Mucosa of rectum (tissue), 2 donors: ENCODE measurements around the gene SLC46A2.

ENCODE experiments used
- H3K27ac ChIP-seq, 2 donors: one replicate each; pipeline ENCODE4 v1.7.0; 2013; ENCODE audit warnings: inconsistent platforms in 2 of 2, low read depth in 2 of 2, low read length in 2 of 2
- H3K27me3 ChIP-seq, 2 donors: one replicate each; pipeline ENCODE4 v1.7.0; 2013; ENCODE audit warnings: low read length in 2 of 2; ENCODE audit not compliant: control insufficient read depth in 2 of 2, insufficient read depth in 2 of 2
- H3K36me3 ChIP-seq, 2 donors: one replicate each; pipeline ENCODE4 v1.7.0; 2013; ENCODE audit warnings: low read length in 2 of 2; ENCODE audit not compliant: control insufficient read depth in 2 of 2, insufficient read depth in 2 of 2
- H3K4me1 ChIP-seq, 2 donors: one replicate each; pipeline ENCODE4 v1.7.0; 2013; ENCODE audit warnings: low read length in 2 of 2, mild to moderate bottlenecking in 1 of 2; ENCODE audit not compliant: control insufficient read depth in 2 of 2, insufficient read depth in 2 of 2
- H3K4me3 ChIP-seq, 2 donors: one replicate each; pipeline ENCODE4 v1.7.0; 2013; ENCODE audit warnings: low read length in 2 of 2
- H3K9ac ChIP-seq, 2 donors: one replicate each; pipeline ENCODE4 v1.7.0; 2013; ENCODE audit warnings: low read length in 2 of 2, low read depth in 1 of 2, mild to moderate bottlenecking in 1 of 2
- H3K9me3 ChIP-seq, 2 donors: one replicate each; pipeline ENCODE4 v1.7.0; 2013; ENCODE audit warnings: low read length in 2 of 2; ENCODE audit not compliant: control insufficient read depth in 2 of 2
- donor health status: healthy.
- donor health status: Normal muscosa, but diverticular disease.

SLC46A2 gene

GRCh38 chr9:112887381-112887780 is 3.3 kb downstream of the SLC46A2 start:
- H3K9me3 ChIP-seq = no peaks in the 10 kb centered on the region
- no peaks in the 10 kb centered on the region for H3K36me3 ChIP-seq
- no peak overlapping the region for H3K4me3 ChIP-seq
- no peak overlapping the region for H3K9ac ChIP-seq
- H3K27me3 ChIP-seq = peaks cover 12% of the 10 kb centered on the region in 2 donors
- no peak overlapping the region for H3K27ac ChIP-seq
- H3K4me1 ChIP-seq = peaks cover 0 to 3% of the 10 kb centered on the region in 2 donors

DNA sequence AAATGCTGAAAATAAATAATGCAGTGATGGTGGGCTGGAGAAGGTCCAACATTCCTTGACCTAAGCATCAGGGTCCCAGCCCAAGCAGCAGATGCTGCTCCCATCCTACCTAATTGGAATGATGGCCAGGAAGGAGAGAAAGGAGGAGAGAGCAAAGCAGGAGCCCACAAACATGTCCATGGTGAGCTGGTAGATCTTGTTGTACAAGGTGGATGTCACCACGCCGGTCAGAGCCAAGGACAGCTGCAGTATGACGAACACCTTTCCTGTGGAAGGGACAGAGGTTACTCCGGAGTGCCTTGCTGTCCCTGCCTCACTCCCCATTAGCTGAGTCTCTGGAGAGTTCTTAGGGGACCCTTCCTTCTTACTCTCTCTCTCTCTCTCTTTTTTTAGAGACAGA is 4.3 kb downstream of the SLC46A2 start:
- H3K27me3 ChIP-seq = peaks cover 9 to 12% of the 10 kb centered on the region in 2 donors
- H3K4me1 ChIP-seq = peaks cover 0 to 3% of the 10 kb centered on the region in 2 donors
- H3K4me3 ChIP-seq = no peak overlapping the region
- no peak overlapping the region for H3K9ac ChIP-seq
- H3K27ac ChIP-seq = no peak overlapping the region
- no peaks in the 10 kb centered on the region for H3K9me3 ChIP-seq
- no peaks in the 10 kb centered on the region for H3K36me3 ChIP-seq

DNA sequence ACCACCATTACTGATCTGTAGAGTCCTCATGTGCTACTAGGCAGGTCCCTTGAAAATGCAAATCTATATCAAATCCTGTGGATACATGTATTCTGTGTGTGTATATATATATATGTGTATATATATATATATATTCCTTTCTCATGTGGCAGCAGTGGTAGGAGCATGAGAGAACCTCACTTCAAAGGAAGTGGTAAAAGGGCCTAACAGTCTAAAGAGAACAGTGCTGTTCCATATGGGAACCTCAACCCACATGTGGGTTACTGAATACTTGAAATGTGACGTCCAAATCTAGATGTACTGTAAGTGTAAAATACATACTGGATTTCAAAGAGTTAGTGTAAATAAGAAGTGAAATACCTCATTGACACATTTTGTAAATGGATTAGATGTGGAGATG is 5.4 kb downstream of the SLC46A2 start:
- H3K4me3 ChIP-seq = no peak overlapping the region

DNA sequence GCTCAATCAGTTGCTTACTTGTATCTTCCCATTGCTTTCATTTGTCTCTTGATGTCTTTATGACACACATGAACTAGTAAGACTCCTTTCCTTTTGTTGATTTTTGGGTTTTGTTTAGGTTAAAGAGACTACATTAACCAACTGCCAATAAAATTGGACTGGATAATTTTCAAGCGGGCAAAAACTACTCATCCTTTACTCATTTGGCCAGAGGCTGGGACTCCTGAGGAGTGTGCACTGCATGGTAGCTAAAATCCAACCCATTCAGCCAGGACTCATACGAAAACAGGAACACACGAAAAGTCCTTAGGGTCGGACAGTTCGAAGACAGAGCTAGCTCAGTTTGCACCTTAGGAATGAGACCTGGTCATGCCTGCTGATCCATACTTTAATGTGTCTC is 6.0 kb downstream of the SLC46A2 start:
- H3K27ac ChIP-seq = no peak overlapping the region
- H3K36me3 ChIP-seq = peaks cover 0 to 5% of the 10 kb centered on the region in 2 donors
- no peak overlapping the region for H3K9ac ChIP-seq
- H3K4me1 ChIP-seq = peaks cover 0 to 3% of the 10 kb centered on the region in 2 donors
- H3K27me3 ChIP-seq = peaks cover 3 to 7% of the 10 kb centered on the region in 2 donors
- no peaks in the 10 kb centered on the region for H3K9me3 ChIP-seq
- H3K4me3 ChIP-seq = no peak overlapping the region

More for the DNA sequence above, 5.4 kb downstream of the SLC46A2 start:
- no peaks in the 10 kb centered on the region for H3K9me3 ChIP-seq
- H3K27me3 ChIP-seq = peaks cover 6 to 10% of the 10 kb centered on the region in 2 donors
- no peak overlapping the region for H3K9ac ChIP-seq
- H3K36me3 ChIP-seq = peaks cover 0 to 5% of the 10 kb centered on the region in 2 donors
- H3K4me1 ChIP-seq = peaks cover 0 to 3% of the 10 kb centered on the region in 2 donors
- no peak overlapping the region for H3K27ac ChIP-seq

DNA sequence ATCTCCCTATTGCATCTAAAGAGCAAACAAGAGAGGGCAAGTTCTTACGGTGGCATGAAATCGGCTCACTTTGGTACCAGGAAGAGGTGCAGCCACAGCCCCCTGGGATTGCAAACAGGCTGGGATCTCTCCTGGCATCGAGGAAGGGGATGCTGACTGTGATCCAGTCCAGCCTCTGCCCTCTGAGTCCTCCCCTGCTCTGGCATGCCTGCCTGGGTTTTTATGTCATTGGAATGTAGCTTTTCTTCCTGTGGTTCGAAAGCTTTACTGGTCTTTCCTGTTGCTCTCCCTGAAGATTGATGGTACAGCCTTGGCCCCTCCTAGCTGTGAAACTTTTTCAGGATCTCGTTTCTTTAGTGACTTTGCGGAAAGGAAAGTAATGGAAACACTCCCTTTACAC is 6.6 kb downstream of the SLC46A2 start:
- Histone ChIP-seq H3K27ac (no peak overlapping the region), H3K27me3 (peaks cover 0 to under 1% of the 10 kb centered on the region in 2 donors), H3K36me3 (peaks cover 0 to 5% of the 10 kb centered on the region in 2 donors), H3K9ac (no peak overlapping the region), H3K9me3 (no peaks in the 10 kb centered on the region), H3K4me3 (no peak overlapping the region), H3K4me1 (peaks cover 0 to 3% of the 10 kb centered on the region in 2 donors)

DNA sequence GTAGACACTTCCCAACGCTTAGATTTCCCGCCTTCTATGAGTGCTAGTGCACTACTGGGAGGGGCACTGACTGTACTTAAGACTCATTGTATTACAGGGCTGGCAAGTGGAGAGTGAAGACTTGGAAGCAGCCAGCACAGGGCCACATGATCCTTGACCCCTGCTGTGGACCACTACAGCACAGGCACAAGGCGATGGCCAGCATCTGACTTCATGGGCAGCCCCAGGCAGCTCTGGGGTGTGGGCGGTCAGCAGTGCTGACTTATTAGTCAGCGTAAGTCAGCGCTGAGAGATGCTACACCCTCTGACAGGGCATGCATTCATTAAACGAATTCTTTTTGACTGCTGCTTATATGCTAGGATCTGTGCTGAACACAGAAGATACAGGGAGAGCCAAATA is 9.3 kb downstream of the SLC46A2 start:
- no peaks in the 10 kb centered on the region for H3K9me3 ChIP-seq
- H3K9ac ChIP-seq = no peak overlapping the region
- H3K4me3 ChIP-seq = no peak overlapping the region
- H3K27me3 ChIP-seq = no peaks in the 10 kb centered on the region
- H3K4me1 ChIP-seq = peaks cover 0 to 3% of the 10 kb centered on the region in 2 donors
- no peak overlapping the region for H3K27ac ChIP-seq
- peaks cover 0 to 9% of the 10 kb centered on the region in 2 donors for H3K36me3 ChIP-seq

DNA sequence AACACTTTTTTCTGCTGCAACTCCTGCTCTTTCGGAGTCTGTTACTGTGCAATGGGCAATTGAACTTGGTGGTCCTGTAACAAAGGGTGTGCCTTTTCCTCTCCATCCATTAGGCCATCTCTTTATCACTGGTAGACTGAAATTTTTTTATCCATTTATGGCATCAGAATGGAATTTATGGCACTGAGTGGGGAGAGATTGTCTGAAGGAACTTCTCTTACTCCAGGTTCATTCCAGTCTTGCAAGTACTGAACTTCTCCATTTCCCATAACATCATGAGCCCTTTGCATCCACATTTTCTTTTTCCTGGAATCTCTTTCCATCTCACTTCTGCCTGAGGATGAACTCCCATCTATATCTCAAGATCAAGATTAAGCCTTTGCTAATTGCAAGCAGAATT is 10.0 kb downstream of the SLC46A2 start:
- peaks cover 0 to 9% of the 10 kb centered on the region in 2 donors for H3K36me3 ChIP-seq
- peaks cover 0 to 3% of the 10 kb centered on the region in 2 donors for H3K4me1 ChIP-seq
- H3K9ac ChIP-seq = no peak overlapping the region
- no peaks in the 10 kb centered on the region for H3K27me3 ChIP-seq
- H3K27ac ChIP-seq = no peak overlapping the region
- no peaks in the 10 kb centered on the region for H3K9me3 ChIP-seq
- H3K4me3 ChIP-seq = no peak overlapping the region

DNA sequence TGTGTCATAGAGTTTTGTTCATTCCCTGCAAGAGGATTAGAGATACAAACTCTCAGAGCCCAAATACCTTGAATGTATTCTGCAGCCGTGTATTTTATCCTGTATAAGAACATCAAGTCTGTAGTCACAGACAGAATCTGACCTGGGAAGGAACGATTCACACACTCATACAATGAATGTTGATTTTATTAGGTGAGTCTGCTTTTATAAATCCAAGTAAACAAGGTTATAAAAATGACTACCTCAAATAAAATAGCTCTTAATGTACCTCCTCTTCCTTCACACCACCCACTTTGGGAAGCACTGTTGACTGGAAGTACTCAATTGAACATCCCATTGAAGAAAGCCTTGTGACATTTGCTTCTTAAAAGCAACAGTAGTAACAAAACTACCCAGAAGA is 11.9 kb downstream of the SLC46A2 start:
- Histone ChIP-seq H3K9ac (no peak overlapping the region), H3K4me1 (peaks cover 0 to 3% of the 10 kb centered on the region in 2 donors), H3K27me3 (no peaks in the 10 kb centered on the region), H3K9me3 (no peaks in the 10 kb centered on the region), H3K36me3 (peaks cover 0 to 9% of the 10 kb centered on the region in 2 donors), H3K4me3 (no peak overlapping the region), H3K27ac (no peak overlapping the region)

GRCh38 chr9:112873773-112874405 is 16.8 kb downstream of the SLC46A2 start:
- Histone ChIP-seq H3K9ac (no peak overlapping the region), H3K36me3 (peaks cover 21 to 23% of the 10 kb centered on the region in 2 donors), H3K27me3 (no peaks in the 10 kb centered on the region), H3K4me1 (no peaks in the 10 kb centered on the region), H3K9me3 (no peaks in the 10 kb centered on the region), H3K4me3 (no peak overlapping the region), H3K27ac (no peak overlapping the region)

DNA sequence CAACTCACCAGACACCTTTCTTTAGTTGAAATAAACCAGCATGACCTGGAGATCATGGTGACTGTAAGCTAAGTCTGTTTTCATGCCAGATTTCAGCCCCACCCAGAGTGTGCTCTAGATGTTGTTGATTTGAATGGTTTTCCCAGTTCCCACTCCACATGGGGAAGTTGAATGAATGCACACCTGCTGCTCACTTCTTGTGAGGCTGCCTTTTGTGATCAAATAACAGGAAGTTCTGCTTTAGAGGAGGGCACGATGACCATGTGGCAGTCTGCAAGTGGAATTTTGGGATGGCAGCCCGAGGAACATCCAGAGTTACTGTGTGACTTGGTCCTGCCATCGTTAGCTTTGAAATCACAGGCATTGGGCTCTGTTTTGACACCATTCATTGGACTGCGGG is 18.7 kb downstream of the SLC46A2 start:
- H3K27ac ChIP-seq = no peak overlapping the region
- H3K9me3 ChIP-seq = no peaks in the 10 kb centered on the region
- H3K27me3 ChIP-seq = no peaks in the 10 kb centered on the region
- peaks cover 26 to 30% of the 10 kb centered on the region in 2 donors for H3K36me3 ChIP-seq
- no peak overlapping the region for H3K9ac ChIP-seq
- no peak overlapping the region for H3K4me3 ChIP-seq
- H3K4me1 ChIP-seq = peaks cover 0 to 5% of the 10 kb centered on the region in 2 donors
